ENCODE measurements around the gene NDUFV2.

Gene NDUFV2

DNA sequence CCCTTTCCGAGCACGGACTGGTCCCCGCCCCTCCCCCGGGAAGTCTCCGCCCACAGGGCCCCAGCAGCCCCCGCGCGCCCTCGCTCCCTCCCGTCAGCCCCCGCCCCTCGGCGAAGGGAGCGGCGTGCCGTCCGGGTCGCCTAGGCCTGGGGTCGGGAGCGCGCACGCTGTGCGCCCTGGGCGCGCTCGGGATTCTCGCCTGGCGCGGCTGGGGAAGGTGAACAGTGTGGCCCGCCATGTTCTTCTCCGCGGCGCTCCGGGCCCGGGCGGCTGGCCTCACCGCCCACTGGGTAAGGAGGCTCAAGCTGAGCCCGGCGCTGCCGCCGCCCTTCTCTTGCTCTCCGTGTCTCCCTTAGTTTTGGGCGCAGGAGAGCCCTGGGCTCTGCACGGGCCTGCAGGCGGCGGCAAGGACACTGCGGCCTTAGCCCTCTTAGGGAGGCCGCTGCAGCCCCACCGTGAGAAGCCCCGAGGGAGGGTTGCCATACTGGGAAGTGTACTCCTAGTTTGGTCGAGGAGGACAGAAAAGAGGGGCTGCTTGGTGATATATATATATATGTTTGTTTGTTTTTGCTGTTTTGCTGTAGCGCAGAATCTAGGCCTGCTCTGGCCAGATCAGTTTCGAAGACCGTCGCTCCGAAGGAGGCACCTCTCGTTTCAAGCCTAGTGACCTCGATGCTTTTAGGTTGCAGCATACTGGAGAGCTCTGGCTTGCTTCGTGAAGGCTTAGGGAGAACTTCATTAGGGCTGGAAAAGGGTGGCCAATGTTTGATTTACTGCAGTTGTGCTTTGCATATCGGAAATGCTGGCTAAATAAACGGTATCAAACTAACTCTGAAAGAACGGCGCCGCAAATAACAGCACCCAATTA lies at the start of gene NDUFV2:
Gene NDUFV2 (plus strand): TSS at position 192 of the 868 bp plus-strand sequence. CDS start 45 bp downstream, at position 237.
- Histone ChIP-seq H3K4me3 (ENCODE audit: low read depth, low read length) (peak within 1 kb of the TSS; percentile 75), H3K36me3 (replicated peaks) (no peaks in the 10 kb centered on the region), H3K27ac (peak within 1 kb of the TSS; percentile 94), H3K27me3 (replicated peaks) (no peaks in the 10 kb centered on the region)
- DNase-seq, result peak; percentile 89
- in situ Hi-C loops (cut with HindIII; ENCODE audit: low pct_ligation_motif_present, low sequenced_read_pairs), result no loop called here
- TF ChIP-seq, protein P1, sequence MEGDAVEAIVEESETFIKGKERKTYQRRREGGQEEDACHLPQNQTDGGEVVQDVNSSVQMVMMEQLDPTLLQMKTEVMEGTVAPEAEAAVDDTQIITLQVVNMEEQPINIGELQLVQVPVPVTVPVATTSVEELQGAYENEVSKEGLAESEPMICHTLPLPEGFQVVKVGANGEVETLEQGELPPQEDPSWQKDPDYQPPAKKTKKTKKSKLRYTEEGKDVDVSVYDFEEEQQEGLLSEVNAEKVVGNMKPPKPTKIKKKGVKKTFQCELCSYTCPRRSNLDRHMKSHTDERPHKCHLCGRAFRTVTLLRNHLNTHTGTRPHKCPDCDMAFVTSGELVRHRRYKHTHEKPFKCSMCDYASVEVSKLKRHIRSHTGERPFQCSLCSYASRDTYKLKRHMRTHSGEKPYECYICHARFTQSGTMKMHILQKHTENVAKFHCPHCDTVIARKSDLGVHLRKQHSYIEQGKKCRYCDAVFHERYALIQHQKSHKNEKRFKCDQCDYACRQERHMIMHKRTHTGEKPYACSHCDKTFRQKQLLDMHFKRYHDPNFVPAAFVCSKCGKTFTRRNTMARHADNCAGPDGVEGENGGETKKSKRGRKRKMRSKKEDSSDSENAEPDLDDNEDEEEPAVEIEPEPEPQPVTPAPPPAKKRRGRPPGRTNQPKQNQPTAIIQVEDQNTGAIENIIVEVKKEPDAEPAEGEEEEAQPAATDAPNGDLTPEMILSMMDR (IDR thresholded peaks at IDR 0.05; ENCODE audit: low read depth, low read length, missing control alignments), result no peak

DNA sequence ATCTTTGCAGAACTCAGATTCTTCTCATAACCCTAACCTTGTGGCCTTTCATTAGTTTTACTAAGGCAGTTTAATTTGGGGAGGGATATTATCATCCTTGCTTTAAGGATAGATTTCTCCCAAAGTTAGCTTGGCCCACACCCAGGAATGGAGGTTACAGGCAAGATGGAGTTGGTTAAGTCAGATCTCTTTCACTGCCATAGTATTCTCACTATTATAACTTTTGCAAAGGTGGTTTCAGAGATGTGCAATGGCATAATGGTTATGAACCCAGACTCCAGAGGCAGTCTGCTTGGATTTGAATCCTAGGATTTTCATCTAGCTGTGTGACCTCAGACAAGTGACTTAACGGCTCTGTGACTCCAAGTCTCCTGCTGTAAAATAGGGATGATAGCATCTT lies 48.7 kb upstream of the NDUFV2 start:
- in situ Hi-C loops (cut with HindIII; ENCODE audit: low pct_ligation_motif_present, low sequenced_read_pairs), result no loop called here
- TF ChIP-seq, protein P1 (IDR thresholded peaks at IDR 0.05; ENCODE audit: low read depth, low read length, missing control alignments), result no peak
- Histone ChIP-seq H3K36me3 (replicated peaks) (no peaks in the 10 kb centered on the region), H3K27ac (no peak overlapping the region), H3K4me3 (ENCODE audit: low read depth, low read length) (no peak overlapping the region), H3K27me3 (replicated peaks) (no peaks in the 10 kb centered on the region)
- no peak for DNase-seq

DNA sequence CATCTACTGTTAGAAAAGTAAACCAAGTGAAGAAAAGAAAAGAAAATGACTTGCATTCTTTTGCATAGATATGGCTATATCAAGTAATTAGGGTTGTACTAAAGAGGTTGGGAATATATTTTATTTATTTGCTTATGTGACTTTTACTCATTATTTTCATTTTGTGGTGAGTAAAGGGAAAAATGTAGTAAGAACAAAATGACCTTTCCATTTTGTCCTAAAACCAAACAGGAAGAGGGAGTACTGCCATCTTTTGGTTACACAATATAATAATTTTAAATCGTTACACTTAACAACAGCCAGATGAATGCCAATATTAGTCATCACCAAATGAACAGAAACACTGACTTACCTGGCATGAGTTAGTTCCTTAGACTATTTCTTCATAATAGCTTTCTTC lies 47.3 kb upstream of the NDUFV2 start:
- H3K27me3 ChIP-seq (replicated peaks), result no peaks in the 10 kb centered on the region
- no peak overlapping the region for H3K4me3 ChIP-seq (ENCODE audit: low read depth, low read length)
- no peak overlapping the region for H3K27ac ChIP-seq
- H3K36me3 ChIP-seq (replicated peaks), result no peaks in the 10 kb centered on the region
- TF ChIP-seq, protein P1 (IDR thresholded peaks at IDR 0.05; ENCODE audit: low read depth, low read length, missing control alignments), result no peak
- in situ Hi-C loops (cut with HindIII; ENCODE audit: low pct_ligation_motif_present, low sequenced_read_pairs), result no loop called here
- no peak for DNase-seq

DNA sequence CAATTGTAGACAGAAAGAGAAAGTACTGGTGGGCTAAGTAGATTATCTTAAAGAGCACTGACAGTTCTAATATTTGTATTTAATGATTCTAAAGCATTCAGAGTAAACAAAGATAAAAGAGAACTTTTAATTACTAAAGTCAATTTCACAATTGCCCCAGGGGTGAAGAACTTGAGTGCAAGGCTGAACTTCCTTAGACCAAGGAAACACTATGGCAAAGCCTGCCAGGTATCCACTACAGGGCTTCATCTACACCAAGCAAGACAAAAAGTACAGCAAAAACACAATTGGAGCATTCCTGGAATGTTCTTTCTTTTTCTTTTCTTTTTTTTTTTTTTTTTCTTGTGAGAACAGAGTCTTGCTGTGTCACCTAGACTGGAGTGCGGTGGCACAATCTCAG lies 46.9 kb upstream of the NDUFV2 start:
- in situ Hi-C loops (cut with HindIII; ENCODE audit: low pct_ligation_motif_present, low sequenced_read_pairs), result no loop called here
- Histone ChIP-seq H3K27me3 (replicated peaks) (no peaks in the 10 kb centered on the region), H3K36me3 (replicated peaks) (no peaks in the 10 kb centered on the region), H3K27ac (no peak overlapping the region), H3K4me3 (ENCODE audit: low read depth, low read length) (no peak overlapping the region)
- no peak for DNase-seq
- TF ChIP-seq, protein P1 (IDR thresholded peaks at IDR 0.05; ENCODE audit: low read depth, low read length, missing control alignments), result no peak

DNA sequence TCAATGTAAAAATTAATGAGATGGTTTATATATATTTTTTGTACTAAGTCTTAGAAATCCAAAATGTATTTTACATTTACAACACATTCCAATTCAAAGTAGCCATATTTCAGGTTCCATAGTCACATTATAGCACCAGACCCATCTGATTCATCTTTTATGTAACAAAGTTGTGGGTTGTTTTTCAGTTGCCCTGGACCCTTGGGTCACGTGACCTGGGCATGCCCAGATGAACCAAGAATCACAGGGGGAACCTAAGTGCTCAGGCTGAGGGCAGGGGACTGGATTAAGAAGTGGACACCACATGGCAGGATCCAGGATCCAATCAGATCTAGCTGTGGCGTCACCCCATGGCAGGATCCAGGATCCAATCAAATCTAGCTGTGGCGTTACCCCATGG lies 44.9 kb upstream of the NDUFV2 start:
- H3K36me3 ChIP-seq (replicated peaks), result no peaks in the 10 kb centered on the region
- no peak for DNase-seq
- no peak overlapping the region for H3K27ac ChIP-seq
- no peaks in the 10 kb centered on the region for H3K27me3 ChIP-seq (replicated peaks)
- TF ChIP-seq, protein P1 (IDR thresholded peaks at IDR 0.05; ENCODE audit: low read depth, low read length, missing control alignments), result no peak
- in situ Hi-C loops (cut with HindIII; ENCODE audit: low pct_ligation_motif_present, low sequenced_read_pairs), result no loop called here
- no peak overlapping the region for H3K4me3 ChIP-seq (ENCODE audit: low read depth, low read length)

All from brain microvascular endothelial cell (primary cell).